RWPE2 (cell line): ENCODE measurements around the gene PIK3IP1.

Experiments used
- ATAC-seq: fragments of 200-7000 bp; cut with Tn5 transposase; 3 replicates; pipeline ENCODE4 v1.9.1; 2021; ENCODE audit warnings: low read depth
- DNase-seq: peaks from one replicate; pipeline ENCODE4 v3.0.0-alpha.2; 2020; ENCODE audit warnings: low spot score
- H3K27ac ChIP-seq: fragments of 450-650 bp; 2 replicates; pipeline ENCODE4 v1.5.1; 2017; ENCODE audit warnings: mild to moderate bottlenecking; ENCODE audit not compliant: poor library complexity, severe bottlenecking
- H3K27me3 ChIP-seq: fragments of 250-450 bp; sonication (Bioruptor Pico); 2 replicates; pipeline ENCODE4 v1.5.1; 2021; ENCODE audit warnings: mild to moderate bottlenecking, moderate library complexity; ENCODE audit not compliant: insufficient read depth, poor library complexity, severe bottlenecking
- H3K36me3 ChIP-seq: fragments of 250-450 bp; sonication (Bioruptor Pico); 2 replicates; pipeline ENCODE4 v1.5.1; 2020; ENCODE audit warnings: low read depth, mild to moderate bottlenecking, moderate library complexity
- H3K4me1 ChIP-seq: fragments of 250-450 bp; sonication (Bioruptor Pico); 2 replicates; pipeline ENCODE4 v1.5.1; 2021; ENCODE audit warnings: mild to moderate bottlenecking, moderate library complexity; ENCODE audit not compliant: insufficient read depth, poor library complexity, severe bottlenecking
- H3K4me3 ChIP-seq: fragments of 250-450 bp; sonication (Bioruptor Pico); 2 replicates; pipeline ENCODE4 v1.5.1; 2021; ENCODE audit warnings: mild to moderate bottlenecking, moderate library complexity; ENCODE audit not compliant: severe bottlenecking
- H3K9me3 ChIP-seq: fragments of 250-450 bp; sonication (Bioruptor Pico); 2 replicates; pipeline ENCODE4 v1.5.1; 2021; ENCODE audit warnings: mild to moderate bottlenecking, moderate library complexity; ENCODE audit not compliant: severe bottlenecking
- CTCF ChIP-seq: fragments of 450-650 bp; IDR thresholded peaks from one replicate; pipeline ENCODE4 v1.5.1; 2017; ENCODE audit warnings: mild to moderate bottlenecking, moderate library complexity; ENCODE audit not compliant: poor library complexity, severe bottlenecking

The PIK3IP1 gene

GRCh38 chr22:31268281-31268680 is 24.0 kb downstream of the PIK3IP1 start:
- Histone ChIP-seq H3K36me3 (peaks cover 90% of the 10 kb centered on the region), H3K27me3 (no peaks in the 10 kb centered on the region), H3K4me3 (no peak overlapping the region), H3K27ac (no peak overlapping the region), H3K4me1 (no peaks in the 10 kb centered on the region), H3K9me3 (no peaks in the 10 kb centered on the region)
- no peak for TF ChIP-seq CTCF
- no peak for DNase-seq
- no peak for ATAC-seq

GRCh38 chr22:31263896-31264640 is 28.2 kb downstream of the PIK3IP1 start:
- ATAC-seq (no peak), DNase-seq (no peak)
- Histone ChIP-seq H3K4me3 (no peak overlapping the region), H3K27me3 (no peaks in the 10 kb centered on the region), H3K36me3 (peaks cover 90% of the 10 kb centered on the region), H3K4me1 (no peaks in the 10 kb centered on the region), H3K27ac (no peak overlapping the region), H3K9me3 (no peaks in the 10 kb centered on the region)
- no peak for TF ChIP-seq CTCF

- H3K9me3 ChIP-seq: no peaks in the 10 kb centered on the region
- no peaks in the 10 kb centered on the region for H3K4me1 ChIP-seq
- DNase-seq (no peak), ATAC-seq (no peak)
- H3K36me3 ChIP-seq: peaks cover 92% of the 10 kb centered on the region
- no peak for TF ChIP-seq CTCF
- H3K27ac ChIP-seq: no peak overlapping the region
- no peaks in the 10 kb centered on the region for H3K27me3 ChIP-seq
- H3K4me3 ChIP-seq: no peak overlapping the region
These were observed 29.8 kb downstream of the PIK3IP1 start for GRCh38 chr22:31262312-31263133.

- no peak overlapping the region for H3K27ac ChIP-seq
- H3K27me3 ChIP-seq: no peaks in the 10 kb centered on the region
- H3K4me1 ChIP-seq: no peaks in the 10 kb centered on the region
- no peaks in the 10 kb centered on the region for H3K9me3 ChIP-seq
- H3K4me3 ChIP-seq: no peak overlapping the region
- no peak for TF ChIP-seq CTCF
- H3K36me3 ChIP-seq: peaks cover 84% of the 10 kb centered on the region
- DNase-seq: no peak
- no peak for ATAC-seq
These were observed 31.8 kb downstream of the PIK3IP1 start for GRCh38 chr22:31260474-31260856.
